HepG2 (cell line): ENCODE data around the gene ADGRD1. TPM values are rescaled to one million over a fixed set of nuclear protein-coding genes. Genes with fewer than 3 reads are reported as not detected.

Experiments
- ATAC-seq: fragments of 200-7000 bp; cut with Tn5 transposase; 3 replicates; pipeline ENCODE4 v1.9.1; 2020; ENCODE audit warnings: mild to moderate bottlenecking, moderate library complexity
- BruUV-seq: library from RNA; stranded (reverse); fragments of 400-500 nt; replicated peaks from 2 replicates; lab custom pipeline; 2021; lab: Mats Ljungman, UMichigan
- CTCF ChIA-PET: fragments of 300-600 bp; formaldehyde crosslinking; extraction: SDS; loops from one replicate; lab custom pipeline; 2021; ENCODE audit warnings: low total read pairs, inconsistent platforms, low intra/inter-chr PET ratio; lab: Yijun Ruan, JAX
- POLR2A ChIA-PET: fragments of 350-600 bp; sonication (Branson Sonifier 250); formaldehyde crosslinking; loops from one replicate; lab custom pipeline; 2020; ENCODE audit warnings: antibody characterized with exemption, inconsistent platforms; lab: Yijun Ruan, JAX
- DNase-seq: peaks from one replicate; pipeline ENCODE4 v3.0.0-alpha.2; 2015; ENCODE audit warnings: low spot score
- FAIRE-seq: peaks from 3 replicates; lab custom pipeline; 2011; peaks lifted over from hg19 to GRCh38; lab: Jason Lieb, UNC
- H2AFZ ChIP-seq: one replicate; pipeline ENCODE4 v1.6.1; 2011; ENCODE audit warnings: low read length, inconsistent platforms
- H3K27ac ChIP-seq: fragments of 300-600 bp; 3 replicates; pipeline ENCODE4 v1.8.0; 2011; ENCODE audit warnings: mixed run types, mild to moderate bottlenecking, mixed read lengths, low read length, inconsistent platforms; ENCODE audit not compliant: insufficient read depth; ENCODE audit errors: extremely low read length
- H3K27me3 ChIP-seq, 2 experiments: fragments of 200-600 bp in 1 of 2; 2 replicates in 1 of 2; 3 replicates in 1 of 2; pipeline versions ENCODE4 v1.6.0 to v1.8.0; 2011; ENCODE audit warnings: low read length in 2 of 2, mild to moderate bottlenecking in 2 of 2, moderate library complexity in 2 of 2, inconsistent platforms in 1 of 2; ENCODE audit not compliant: insufficient read depth in 2 of 2, control insufficient read depth in 1 of 2
- H3K36me3 ChIP-seq, 2 experiments: fragments of 200-600 bp in 1 of 2; replicated peaks in 1 of 2; 2 replicates in 1 of 2; 3 replicates in 1 of 2; pipeline versions ENCODE4 v1.5.1 to v1.8.0; 2011; ENCODE audit warnings: low read length in 2 of 2, inconsistent platforms in 1 of 2; ENCODE audit not compliant: insufficient read depth in 2 of 2, control insufficient read depth in 1 of 2
- H3K4me1 ChIP-seq: 2 replicates; pipeline ENCODE4 v1.5.1; 2012; ENCODE audit warnings: low read length, inconsistent platforms; ENCODE audit not compliant: insufficient read depth
- H3K4me2 ChIP-seq: 2 replicates; pipeline ENCODE4 v1.6.0; 2011; ENCODE audit warnings: low read depth, low read length, inconsistent platforms
- H3K4me3 ChIP-seq, 3 experiments: fragments of 200-600 bp in 1 of 3; sonication (generic), shearing (Covaris generic) in 1 of 3; replicated peaks in 1 of 3; 2 replicates each; pipeline ENCODE4 v1.5.1; 2011 to 2016; ENCODE audit warnings: low read length in 3 of 3, inconsistent platforms in 2 of 3, low read depth in 2 of 3, mild to moderate bottlenecking in 2 of 3, control low read depth in 1 of 3, mixed read lengths in 1 of 3; ENCODE audit not compliant: insufficient read depth in 1 of 3
- H3K79me2 ChIP-seq: one replicate; pipeline ENCODE4 v1.6.1; 2011; ENCODE audit warnings: low read length, inconsistent platforms; ENCODE audit not compliant: insufficient read depth
- H3K9ac ChIP-seq: 2 replicates; pipeline ENCODE4 v1.6.0; 2011; ENCODE audit warnings: mild to moderate bottlenecking, low read depth, low read length, inconsistent platforms; ENCODE audit not compliant: insufficient read depth
- H3K9me3 ChIP-seq: 2 replicates; pipeline ENCODE4 v1.5.1; 2012; ENCODE audit warnings: mild to moderate bottlenecking, low read length
- H4K20me1 ChIP-seq: 2 replicates; pipeline ENCODE4 v1.6.0; 2011; ENCODE audit warnings: inconsistent platforms, mild to moderate bottlenecking, low read length, moderate library complexity; ENCODE audit not compliant: insufficient read depth
- HMG20A ChIP-seq: IDR thresholded peaks from 2 replicates; pipeline ENCODE4 v1.6.1; 2016; ENCODE audit warnings: borderline replicate concordance
- JUN ChIP-seq: sonication (generic); formaldehyde crosslinking; IDR thresholded peaks from 2 replicates; pipeline ENCODE4 v1.4.0; 2020; ENCODE audit warnings: mild to moderate bottlenecking, missing genetic modification reagents
- MAF1 ChIP-seq: sonication (generic); formaldehyde crosslinking; IDR thresholded peaks from 2 replicates; pipeline ENCODE4 v1.5.0; 2020; ENCODE audit warnings: missing genetic modification reagents, borderline replicate concordance
- ZMYM2 ChIP-seq: sonication (generic); formaldehyde crosslinking; IDR thresholded peaks from 2 replicates; pipeline ENCODE4 v1.8.0; 2022; ENCODE audit warnings: mild to moderate bottlenecking, missing genetic modification reagents
- ZNF260 ChIP-seq: sonication (generic); formaldehyde crosslinking; IDR thresholded peaks from 2 replicates; pipeline ENCODE4 v1.4.0; 2020; ENCODE audit warnings: missing genetic modification reagents, low read depth, mild to moderate bottlenecking, borderline replicate concordance
- ZNF772 ChIP-seq: sonication (generic); formaldehyde crosslinking; IDR thresholded peaks from 2 replicates; pipeline ENCODE4 v1.5.0; 2020; ENCODE audit warnings: mild to moderate bottlenecking, missing genetic modification reagents
- ZNF776 ChIP-seq: sonication (generic); formaldehyde crosslinking; IDR thresholded peaks from 2 replicates; pipeline ENCODE4 v1.4.0; 2020; ENCODE audit warnings: mild to moderate bottlenecking, missing genetic modification reagents
- WGBS: methylation state at CpG from one replicate; pipeline ENCODE4 v1.1.6; 2017; ENCODE audit warnings: low lambda C conversion rate; 5-methylcytosine and 5-hydroxymethylcytosine counted together
- in situ Hi-C: cut with HindIII; loops from 2 replicates; pipeline ENCODE4 v1.10.0; 2017; ENCODE audit warnings: low pct_unique_long_range_greater_than_20kb; ENCODE audit not compliant: extremely low pct_ligation_motif_present
- intact Hi-C: fragments of 100-400 bp; cut with micrococcal nuclease; formaldehyde crosslinking; loops from one replicate; pipeline ENCODE4 v1.10.0; 2022; ENCODE audit not compliant: unreplicated experiment
- polyA plus RNA-seq, 8 experiments: library from polyadenylated mRNA; depleted of rRNA in 3 of 8; stranded (reverse) in 7 of 8; unstranded in 1 of 8; fragments of >200 nt; fragmentation: Illumina TruSeq in 4 of 8; extraction: Trizol in 4 of 8; gene quantifications; 2 replicates each; pipeline versions ENCODE4 v1.2.1 to v1.2.3, GENCODE V29; 2011 to 2016; ENCODE audit warnings: low read depth in 4 of 8, missing spikeins in 1 of 8, mixed read lengths in 1 of 8; ENCODE audit not compliant: insufficient read depth in 1 of 8
- total RNA-seq, 5 experiments: library from RNA; depleted of rRNA; stranded (reverse); fragments of >200 nt; fragmentation: Illumina TruSeq; extraction: Trizol; gene quantifications; 2 replicates each; pipeline ENCODE4 v1.2.3, GENCODE V29; 2016; ENCODE audit warnings: low read depth in 1 of 5
- TF ChIP-seq, protein P1 (sequence below): sonication (generic); formaldehyde crosslinking; IDR thresholded peaks from 2 replicates; pipeline ENCODE4 v1.4.0; 2020; ENCODE audit warnings: missing genetic modification reagents; ENCODE audit errors: not compliant biosample characterization

ADGRD1 gene
- total and polyA plus RNA-seq, 2 of the 13 experiments (the other 11 are each of a cell fraction or from before 2014, with no cell fraction given) = 0.46 to 12.4 TPM

- Histone ChIP-seq H3K9ac (no peak overlapping the region), H3K36me3 (no peaks in the 10 kb centered on the region; a peak in 1 of 5 replicates), H3K4me2 (no peak overlapping the region), H2AFZ (no peak overlapping the region), H3K4me3 (no peak overlapping the region), H4K20me1 (no peaks in the 10 kb centered on the region), H3K27ac (no peak overlapping the region), H3K9me3 (no peaks in the 10 kb centered on the region), H3K79me2 (no peaks in the 10 kb centered on the region), H3K4me1 (peaks cover 65% of the 10 kb centered on the region), H3K27me3 (no peaks in the 10 kb centered on the region)
- no peak for FAIRE-seq
- in situ Hi-C loops = no loop called here
- no peak for ATAC-seq
- 98% methylated on average over 4 of the region's 7 CpGs for WGBS
- intact Hi-C loops = loop anchor here (10.0 kb wide), 1 partner anchor 46 kb away; no protein-coding TSS in a partner anchor
- no peak for DNase-seq
- TF ChIP-seq JUN = no peak
- TF ChIP-seq ZNF776 = no peak
- TF ChIP-seq MAF1 (CRISPR knock-in tag) = no peak
- TF ChIP-seq ZMYM2 (CRISPR knock-in tag) = no peak
- no peak for TF ChIP-seq ZNF772 (CRISPR knock-in tag)
- TF ChIP-seq, protein P1, sequence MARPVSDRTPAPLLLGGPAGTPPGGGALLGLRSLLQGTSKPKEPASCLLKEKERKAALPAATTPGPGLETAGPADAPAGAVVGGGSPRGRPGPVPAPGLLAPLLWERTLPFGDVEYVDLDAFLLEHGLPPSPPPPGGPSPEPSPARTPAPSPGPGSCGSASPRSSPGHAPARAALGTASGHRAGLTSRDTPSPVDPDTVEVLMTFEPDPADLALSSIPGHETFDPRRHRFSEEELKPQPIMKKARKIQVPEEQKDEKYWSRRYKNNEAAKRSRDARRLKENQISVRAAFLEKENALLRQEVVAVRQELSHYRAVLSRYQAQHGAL (CRISPR knock-in tag) = no peak
- TF ChIP-seq HMG20A = no peak
- TF ChIP-seq ZNF260 (CRISPR knock-in tag) = no peak
- CTCF ChIA-PET = no interaction called here
- POLR2A ChIA-PET = no interaction called here
- BruUV-seq = no TSS peak
Observed at GRCh38 chr12:130969223-130969622, 15.5 kb downstream of the ADGRD1 start.
